Left renal cortex interstitium (tissue), 4 donors: ENCODE measurements around the gene ZNF205. TPM values are rescaled to one million over a fixed set of nuclear protein-coding genes. Genes with fewer than 3 reads are reported as not detected.

Experiments used
- DNase-seq, 4 donors: peaks; one replicate each; pipeline ENCODE4 v3.0.0-alpha.2; 2013; ENCODE audit warnings: low read depth in 4 of 4, low spot score in 2 of 4, missing footprints in 1 of 4
- polyA plus RNA-seq, 4 donors: library from polyadenylated mRNA; unstranded; fragments of 120-200 nt; gene quantifications; one replicate each; pipeline ENCODE4 v1.2.1, GENCODE V29; 2013; ENCODE audit not compliant: insufficient read length in 4 of 4

ZNF205 gene
- polyA plus RNA-seq, 4 donors = 15.7 to 22.6 (median 17.8) TPM

DNA sequence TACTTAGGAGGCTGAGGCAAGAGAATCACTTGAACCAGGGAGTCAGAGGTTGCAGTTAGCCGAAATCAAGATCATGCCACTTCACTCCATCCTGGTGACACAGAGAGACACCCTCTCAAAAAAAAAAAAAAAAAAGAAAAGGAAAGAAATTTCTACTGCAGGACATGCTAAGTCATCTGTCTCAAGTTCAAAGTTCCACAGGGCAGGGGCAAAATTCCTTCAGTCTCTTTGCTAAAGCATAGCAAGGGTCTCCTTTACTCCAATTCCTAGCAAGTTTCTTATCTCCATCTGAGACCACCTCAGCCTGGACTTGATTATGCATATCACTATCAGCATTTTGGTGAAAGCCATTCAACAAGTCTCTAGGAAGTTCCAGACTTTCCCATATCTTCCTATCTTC, 27.9 kb upstream of the ZNF205 start:
- no peak for DNase-seq

DNA sequence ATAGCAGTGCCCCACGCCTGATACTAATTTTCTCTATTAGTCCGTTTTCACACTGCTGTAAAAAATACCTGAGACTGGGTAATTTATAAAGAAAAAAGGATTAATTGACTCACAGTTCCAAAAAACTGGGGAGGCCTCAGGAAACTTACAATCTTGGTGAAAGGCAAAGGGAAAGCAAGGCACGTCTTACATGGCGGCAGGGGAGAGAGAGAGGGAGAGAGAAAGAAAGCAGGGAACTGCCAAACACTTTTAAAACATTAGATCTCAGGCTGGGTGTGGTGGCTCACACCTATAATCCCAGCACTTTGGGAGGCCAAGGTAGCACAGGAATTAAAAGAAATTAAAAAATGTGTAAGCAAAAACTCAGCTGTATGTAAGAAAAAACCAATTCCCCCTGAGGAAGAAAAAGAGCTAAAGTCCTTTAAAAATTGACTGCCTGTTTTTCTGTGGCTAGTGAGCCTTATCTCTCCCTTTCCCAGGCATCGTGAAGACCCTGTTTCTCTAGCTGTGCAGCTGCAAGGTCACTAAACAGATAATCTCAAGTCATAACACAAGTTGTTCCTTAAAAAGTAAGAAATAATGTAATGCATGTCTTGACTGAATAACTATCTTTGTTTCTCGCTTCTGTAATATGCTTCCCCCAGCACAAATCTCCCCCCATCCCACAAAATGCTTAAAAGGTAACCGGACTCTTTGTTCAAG, 27.3 kb upstream of the ZNF205 start:
- no peak for DNase-seq

DNA sequence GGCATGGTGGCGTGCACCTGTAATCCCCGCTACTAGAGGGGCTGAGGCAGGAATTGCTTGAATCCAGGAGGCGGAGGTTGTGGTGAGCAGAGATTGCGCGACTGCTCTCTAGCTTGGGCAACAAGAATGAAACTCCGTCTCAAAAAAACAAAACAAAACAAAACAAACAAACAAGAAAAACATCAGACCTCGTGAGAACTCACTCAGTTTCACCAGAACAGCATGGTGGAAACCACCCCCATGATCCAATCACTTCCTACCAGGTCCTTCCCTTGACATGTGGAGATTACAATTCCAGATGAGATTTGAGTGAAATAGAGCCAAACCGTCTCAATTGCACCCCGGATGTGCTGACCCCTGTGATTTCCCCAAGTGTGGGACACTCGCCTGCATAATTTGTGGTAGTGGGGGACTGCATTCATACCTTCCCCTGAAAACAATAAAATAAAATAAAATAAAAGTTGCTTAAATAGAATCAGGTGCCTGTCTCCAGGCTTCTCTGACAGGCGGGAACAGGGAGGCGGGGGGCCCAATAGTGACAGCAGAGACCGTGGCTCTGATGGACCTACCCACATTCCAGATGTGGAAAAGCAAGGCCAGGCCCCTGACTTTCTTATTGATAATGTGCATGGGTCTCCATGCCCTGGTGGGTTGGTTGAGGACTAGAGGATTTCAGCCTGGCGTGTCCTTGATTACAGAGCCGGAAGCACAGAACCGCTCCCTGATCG, 26.4 kb upstream of the ZNF205 start:
- no peak for DNase-seq

DNA sequence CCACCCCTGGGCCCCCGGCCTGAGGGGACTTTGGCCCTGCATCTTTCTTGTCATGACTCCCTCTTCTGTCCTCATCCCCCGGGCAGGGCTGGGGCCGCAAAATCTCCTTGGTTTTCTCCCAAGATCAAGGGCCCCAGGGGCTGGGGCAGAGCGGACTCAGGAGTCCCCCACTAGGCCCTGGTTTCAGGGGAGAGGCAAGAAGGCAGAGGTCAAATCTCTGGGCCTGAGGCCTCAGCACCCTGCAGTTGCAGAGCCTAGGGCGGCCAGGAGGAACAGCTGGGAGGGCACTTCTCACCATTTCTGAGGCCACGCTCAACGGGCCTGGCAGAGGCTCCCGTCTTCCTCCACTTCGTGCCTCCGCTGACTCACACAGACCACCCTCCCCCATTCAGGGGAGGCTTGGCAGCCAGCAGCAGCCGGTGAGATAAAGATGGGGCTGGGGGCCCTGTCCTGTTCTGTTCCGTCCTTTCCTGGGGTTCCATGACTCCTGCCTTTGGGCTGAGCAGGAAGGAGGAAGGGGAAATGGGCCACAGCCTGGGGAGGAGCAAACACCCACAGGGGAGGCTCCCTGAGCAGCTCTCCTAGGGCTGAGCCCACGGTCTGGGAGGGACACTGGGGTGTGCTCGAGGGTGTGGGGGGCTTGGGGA, 25.7 kb upstream of the ZNF205 start:
- DNase-seq = no peak

DNA sequence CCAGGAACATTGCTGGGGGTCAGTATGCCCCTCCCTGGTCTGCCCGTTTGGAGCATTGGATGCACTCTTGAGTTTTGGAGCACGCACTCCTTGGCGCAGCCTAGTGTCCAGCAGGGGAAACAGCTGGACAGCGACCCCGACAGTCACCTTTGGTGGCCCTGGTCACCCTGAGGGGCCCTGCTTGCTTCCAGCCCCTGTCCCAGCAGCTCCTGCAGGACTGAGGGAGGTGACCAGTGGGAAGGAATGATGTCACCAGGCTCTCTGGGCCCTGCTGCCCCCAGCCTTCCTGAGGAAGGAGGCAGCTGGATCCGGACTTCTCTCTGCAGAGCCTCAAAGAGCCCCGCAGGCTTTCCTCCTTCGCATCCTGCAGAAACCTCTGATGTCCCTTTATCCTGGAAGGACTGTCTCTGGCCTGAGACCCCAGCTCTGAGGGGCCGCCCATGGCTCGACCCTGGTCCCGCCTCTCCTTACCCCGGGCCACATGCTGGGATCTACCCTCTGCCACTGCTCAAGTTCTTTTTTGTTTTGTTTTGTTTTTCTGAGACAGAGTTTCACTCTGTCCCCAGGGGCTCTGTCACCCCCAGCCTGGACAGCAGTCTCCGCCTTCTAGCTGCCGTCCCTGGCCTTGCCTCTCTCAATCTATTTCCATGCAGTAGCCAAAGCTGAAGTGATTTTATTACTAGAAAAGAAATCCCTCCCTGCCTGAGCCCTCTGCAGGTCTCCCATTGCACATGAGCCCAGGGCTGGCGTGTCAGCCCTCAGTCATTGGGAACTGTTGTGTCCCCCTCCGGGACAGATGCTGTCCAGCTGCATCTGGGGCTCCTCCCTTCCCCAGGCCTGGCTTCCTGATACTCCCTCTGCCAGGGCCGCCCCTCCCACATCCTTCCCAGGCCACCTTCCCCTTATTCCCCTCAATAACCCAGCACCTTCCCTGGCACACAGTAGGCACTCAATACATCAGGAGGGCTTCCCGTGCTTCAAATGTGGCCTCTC, 24.8 kb upstream of the ZNF205 start:
- DNase-seq = no peak

DNA sequence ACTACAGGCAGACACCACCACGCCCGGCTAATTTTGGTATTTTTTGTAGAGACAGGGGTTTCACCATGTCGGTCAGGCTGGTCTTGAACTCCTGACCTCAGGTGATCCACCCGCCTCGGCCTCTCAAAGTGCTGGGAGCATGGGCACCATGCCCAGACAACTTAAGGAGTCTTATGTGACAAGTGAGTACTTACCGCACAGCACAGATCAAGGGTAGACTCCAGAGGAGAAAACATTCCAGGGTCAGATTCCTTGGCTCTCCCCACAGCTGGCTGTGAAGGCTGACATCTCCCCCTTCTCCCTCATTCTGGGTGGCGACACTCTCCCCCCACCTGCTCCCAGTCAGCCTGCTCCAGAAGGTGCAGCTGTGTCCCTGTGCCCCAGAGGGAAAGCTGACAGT, 23.9 kb upstream of the ZNF205 start:
- no peak for DNase-seq

DNA sequence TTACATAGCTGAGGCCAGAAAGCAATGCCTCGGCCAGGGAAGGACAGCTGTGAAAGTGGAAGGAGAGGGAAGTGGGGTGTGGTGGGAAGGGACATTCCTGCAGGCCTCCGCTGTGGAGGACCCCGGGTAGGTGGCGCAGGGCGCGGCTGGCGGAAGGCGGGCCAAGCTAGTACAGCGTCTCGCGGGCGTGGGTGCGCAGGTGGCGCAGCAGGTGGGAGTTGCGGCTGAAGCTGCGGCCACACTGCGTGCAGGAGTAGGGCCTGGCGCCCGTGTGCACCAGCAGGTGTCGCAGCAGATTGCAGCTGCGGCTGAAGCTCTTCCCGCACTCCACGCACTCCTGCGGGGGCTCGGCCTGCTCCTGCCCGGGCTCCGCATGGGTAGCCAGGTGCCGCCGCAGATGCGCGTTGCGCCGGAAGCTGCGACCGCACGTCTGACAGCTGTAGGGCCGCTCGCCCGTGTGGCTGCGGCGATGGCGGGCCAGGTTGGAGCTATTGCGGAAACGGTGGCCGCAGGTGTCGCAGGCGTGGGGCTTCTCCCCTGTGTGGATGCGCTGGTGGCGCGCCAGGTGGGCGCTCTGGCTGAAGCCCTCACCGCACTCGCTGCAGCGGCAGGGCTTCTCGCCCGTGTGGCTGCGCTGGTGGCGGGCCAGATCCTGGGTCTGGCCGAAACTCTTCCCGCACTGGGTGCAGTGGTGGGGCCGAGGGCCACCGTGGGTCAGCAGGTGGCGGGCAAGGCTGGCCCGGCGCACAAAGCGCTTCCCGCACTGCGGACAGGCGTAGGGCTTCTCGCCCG, 23.3 kb upstream of the ZNF205 start:
- DNase-seq = no peak

DNA sequence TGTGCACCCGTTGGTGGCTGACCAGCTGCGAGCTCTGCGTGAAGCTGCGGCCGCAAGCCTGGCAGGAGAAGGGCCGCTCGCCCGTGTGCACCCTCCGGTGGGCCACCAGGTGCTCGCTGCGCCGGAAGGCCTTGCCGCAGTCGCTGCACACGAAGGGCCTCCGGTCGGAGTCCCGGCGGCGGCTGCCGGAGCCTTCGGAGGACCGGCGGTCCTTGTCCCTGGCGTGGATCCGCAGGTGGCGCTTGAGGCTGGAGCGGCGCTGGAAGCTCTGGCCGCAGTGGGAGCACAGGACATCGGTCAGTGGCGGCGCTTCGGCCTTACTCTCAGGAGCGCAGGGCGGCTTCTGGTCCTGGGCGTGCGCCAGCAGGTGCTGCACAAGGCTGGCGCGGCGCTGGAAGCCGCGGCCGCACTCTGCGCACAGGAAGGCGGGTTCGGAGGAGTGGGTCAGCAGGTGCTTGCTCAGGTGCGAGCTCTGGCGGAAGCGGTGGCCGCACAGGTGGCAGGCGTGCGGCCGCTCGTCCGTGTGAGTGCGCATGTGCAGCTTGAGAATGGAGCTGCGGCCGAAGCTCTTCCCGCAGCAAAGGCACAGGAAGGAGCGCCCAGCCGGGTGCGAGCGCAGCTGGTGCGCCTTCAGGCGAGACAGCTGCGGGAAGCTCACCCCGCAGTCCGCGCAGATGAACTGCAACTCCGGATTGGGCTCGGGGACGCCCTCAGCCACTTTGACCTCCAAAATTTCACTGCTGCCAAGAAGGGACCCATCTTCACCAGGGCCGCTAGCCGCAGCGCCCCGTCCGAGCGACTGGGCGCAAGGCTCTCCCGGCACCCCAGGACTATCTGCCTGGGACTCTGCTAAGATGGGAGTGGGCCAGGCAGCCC, 22.4 kb upstream of the ZNF205 start:
- no peak for DNase-seq

DNA sequence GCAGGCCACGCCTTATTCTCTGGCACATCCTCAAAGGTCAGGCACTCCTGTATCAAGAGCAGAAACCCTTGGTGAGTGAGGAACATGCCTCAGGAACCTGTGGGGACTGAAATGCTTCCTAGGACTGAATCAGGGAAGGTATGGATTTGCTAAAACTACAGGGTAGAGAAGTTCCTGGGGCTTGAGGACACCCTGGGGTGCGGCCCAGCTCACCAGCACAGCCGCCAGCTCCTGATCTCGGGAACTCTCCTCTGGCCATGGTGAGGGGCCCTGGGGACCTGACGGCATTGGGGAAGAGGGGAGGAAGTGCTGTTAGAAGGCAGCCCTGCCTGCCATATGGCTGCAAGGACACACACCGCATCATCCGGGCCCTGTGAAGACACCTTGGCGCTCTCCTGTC, 20.8 kb upstream of the ZNF205 start:
- DNase-seq = no peak

DNA sequence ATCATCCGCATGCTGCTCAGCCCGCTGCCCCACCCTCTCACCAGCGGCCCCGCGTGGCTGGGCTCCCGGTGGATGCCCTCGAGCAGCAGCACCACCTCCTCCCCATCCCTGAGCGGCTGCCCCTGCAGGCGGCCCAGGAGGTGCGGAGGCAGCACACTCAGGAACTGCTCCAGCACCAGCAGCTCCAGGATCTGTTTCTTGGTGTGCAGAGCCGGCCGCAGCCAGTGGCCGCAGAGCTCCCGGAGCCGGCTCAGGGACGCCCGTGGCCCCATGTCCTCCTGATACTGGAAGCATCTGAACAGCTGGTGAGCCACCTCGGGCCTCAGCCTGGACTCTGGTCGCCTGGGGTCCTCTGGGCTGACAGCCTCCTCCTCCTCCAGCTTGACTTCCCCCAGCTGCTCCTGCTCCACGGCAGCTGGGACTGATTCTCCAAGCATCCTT, 19.9 kb upstream of the ZNF205 start:
- no peak for DNase-seq

DNA sequence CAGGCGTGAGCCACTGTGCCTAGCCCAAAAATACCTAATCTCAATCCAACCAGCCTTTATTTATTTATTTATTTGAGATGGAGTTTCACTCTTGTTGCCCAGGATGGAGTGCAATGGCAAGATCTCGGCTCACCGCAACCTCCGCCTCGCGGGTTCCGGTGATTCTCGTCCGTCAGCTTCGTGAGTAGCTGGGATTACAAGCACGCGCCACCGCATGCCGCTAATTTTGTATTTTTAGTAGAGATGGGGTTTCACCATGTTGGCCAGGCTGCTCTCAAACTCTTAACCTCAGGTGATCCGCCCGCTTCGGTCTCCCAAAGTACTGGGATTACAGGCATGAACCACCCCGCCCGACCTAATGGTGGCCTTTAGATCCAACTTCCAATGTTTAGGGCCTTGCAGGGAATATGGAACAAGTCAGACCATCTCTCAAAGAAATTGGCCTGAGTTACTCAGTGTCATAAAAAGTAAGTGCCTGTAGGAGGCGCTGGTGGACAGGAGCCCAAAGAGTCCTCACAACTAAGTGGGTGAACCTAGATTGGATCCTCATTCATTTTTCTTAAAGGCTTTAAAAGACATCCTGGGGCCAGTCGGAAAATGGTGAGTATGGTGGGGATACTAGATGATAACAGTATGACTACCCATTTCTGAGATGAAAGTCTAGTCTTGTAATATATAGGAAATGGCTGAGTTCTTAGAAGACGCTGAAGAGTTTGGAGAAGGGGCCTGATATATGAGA, 17.9 kb upstream of the ZNF205 start:
- no peak for DNase-seq

DNA sequence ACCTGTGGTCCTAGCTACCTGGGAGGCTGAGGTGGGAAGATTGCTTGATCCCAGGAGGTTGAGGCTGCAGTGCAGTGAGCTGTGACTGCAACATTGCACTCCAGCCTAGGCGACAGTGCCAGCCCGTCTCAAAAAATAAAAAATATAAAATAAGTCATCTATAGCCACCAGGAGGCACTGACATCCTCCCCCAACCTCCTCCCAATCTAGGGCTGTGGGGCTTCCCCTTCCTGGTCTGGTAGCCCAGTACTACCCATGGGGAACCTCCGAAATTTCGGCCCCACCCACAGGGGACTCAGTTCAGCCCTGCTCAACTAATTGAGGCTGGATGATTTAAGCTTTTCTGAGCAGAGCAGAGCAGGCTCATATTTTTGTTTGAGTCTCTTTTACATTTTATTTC, 16.5 kb upstream of the ZNF205 start:
- no peak for DNase-seq

DNA sequence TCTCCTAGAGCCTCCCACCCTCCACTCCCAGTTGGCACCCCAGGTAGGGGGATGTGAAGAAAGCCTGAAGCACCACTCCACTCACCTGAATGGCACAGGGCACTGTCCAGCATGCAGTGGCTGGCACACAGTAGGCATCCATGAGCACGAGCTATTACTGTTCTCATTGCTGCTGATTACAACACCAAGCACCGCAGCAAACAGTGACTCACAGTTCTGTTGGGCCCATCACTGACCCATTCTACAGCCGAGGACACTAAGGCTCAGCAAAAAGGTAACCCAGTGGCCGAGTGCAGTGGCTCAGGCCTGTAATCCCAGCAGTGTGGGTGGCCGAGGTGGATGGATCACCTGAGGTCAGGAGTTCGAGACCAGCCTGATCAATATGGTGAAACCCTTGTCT, 16.0 kb upstream of the ZNF205 start:
- DNase-seq = no peak

DNA sequence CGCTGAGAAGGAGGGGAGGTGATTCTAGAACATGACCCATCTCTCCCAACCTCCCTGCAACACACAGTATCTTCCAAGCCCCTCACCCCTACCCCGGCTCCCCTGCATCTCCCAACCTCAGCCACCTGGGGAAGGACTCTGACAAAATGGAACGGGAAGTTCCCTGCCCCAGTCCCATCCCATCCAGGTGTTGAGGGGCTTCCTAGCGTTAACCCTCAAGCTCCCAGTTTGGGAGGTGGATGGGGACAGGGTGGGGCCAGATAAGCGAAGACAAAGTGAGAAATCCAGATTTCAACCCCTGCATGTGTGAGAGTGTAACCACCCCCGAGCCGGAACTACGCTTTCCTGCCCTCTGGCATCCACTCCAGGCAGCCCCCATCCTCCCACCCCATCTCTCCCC, 15.1 kb upstream of the ZNF205 start:
- no peak for DNase-seq

DNA sequence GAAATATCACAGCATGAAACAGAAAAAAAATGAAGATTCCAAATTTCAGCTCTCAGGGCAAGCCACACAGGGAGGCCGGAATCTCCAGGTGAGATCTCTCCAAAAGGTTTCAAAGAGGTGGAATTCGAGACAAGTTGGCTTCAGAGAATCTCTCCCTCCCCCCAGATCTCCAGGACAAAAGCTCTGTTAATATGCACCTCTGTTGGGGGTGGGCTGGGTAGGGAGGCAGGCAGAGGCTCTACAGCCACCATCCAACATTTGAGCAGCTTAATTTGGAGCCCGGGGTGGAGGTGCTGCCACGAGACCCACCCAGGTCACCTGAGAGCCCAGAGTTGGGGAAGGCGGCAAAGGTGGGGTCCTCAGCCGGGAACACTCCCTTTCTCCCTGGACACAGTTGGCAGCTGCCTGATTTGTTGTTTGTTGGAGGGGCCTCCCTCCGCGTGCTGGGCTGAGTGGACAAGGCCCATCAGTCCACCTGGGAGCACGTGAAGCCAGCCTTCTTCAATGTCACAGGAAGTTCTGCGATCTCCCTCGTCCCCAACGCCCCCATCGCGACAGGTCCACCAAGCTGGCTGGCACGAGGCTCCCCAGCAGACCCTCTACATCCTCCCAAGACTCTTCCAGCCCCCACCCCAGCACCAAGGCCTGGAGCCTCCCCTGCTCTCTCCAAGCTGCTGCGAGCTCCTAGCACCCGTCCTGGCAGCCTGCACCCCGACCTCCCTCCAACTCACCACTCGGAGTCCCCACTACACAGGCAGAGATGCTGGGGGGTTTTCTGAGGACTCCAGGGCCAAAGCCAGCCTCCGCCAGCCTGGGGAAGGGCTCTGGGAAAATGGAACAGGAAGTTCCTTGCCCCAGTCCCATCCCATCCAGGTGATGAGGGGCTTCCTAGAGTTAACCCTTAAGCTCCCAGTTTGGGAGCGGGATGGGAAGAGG, 13.7 kb upstream of the ZNF205 start, which contains the start of gene ZSCAN10:
ZSCAN10 (minus strand) TSS at position 836 of the 936 bp plus-strand sequence. CDS start 6,357 bp downstream, outside the sequence.
- DNase-seq = no peak

DNA sequence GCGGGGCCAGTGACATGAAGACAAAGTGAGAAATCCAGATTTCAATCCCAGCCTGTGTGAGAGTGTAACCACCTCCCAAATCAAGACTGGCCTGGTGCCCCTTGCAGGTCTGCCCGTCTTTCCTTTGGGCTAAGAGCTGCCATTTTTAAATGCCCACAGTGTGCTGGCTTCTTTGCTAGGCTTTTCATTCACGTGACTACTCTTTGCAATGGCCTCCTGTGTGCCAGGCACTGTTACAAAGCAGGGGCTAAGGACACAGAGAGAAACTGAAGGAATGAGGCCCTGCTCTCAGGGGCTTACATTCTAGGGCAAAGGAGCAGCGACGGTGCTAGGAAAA, 13.0 kb upstream of the ZNF205 start:
- no peak for DNase-seq
